B cell (primary cell): ENCODE results near the gene TMEM150A.

Experiments
- EZH2 ChIP-seq: IDR thresholded peaks from 2 replicates; pipeline ENCODE4 v1.6.1; 2012; ENCODE audit warnings: borderline replicate concordance, low read depth, mild to moderate bottlenecking, moderate library complexity, low read length; ENCODE audit not compliant: insufficient read depth, poor library complexity, severe bottlenecking
- TF ChIP-seq, protein P1 (sequence below): fragments of 200-600 bp; IDR thresholded peaks from one replicate; pipeline ENCODE4 v1.8.0; 2022; ENCODE audit warnings: antibody characterized with exemption, mild to moderate bottlenecking

DNA sequence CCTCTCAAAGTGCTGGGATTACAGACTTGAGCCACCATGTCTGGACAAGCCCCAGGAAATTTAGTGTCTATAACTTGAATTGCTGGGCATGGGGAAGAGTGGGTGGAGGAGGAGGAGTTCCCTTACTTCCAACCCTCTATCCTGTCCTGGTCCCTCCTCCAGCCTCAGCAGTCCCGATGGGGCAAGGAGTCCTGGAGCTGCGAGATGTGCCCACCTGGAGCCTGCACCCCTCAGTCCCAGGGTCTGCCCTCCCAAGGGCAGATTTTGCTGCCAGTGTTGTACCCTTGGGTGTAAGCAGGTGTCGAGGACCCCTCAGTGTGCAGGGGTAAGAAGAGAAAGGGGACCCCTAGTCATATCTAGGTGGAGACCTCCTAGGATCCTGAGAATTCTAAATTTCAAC is 22.3 kb downstream of the TMEM150A start:
- TF ChIP-seq, protein P1, sequence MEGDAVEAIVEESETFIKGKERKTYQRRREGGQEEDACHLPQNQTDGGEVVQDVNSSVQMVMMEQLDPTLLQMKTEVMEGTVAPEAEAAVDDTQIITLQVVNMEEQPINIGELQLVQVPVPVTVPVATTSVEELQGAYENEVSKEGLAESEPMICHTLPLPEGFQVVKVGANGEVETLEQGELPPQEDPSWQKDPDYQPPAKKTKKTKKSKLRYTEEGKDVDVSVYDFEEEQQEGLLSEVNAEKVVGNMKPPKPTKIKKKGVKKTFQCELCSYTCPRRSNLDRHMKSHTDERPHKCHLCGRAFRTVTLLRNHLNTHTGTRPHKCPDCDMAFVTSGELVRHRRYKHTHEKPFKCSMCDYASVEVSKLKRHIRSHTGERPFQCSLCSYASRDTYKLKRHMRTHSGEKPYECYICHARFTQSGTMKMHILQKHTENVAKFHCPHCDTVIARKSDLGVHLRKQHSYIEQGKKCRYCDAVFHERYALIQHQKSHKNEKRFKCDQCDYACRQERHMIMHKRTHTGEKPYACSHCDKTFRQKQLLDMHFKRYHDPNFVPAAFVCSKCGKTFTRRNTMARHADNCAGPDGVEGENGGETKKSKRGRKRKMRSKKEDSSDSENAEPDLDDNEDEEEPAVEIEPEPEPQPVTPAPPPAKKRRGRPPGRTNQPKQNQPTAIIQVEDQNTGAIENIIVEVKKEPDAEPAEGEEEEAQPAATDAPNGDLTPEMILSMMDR = no peak
- no peak for TF ChIP-seq EZH2
